ENCODE data around the gene GSTO1.
"Not testable (repeated sequence)": the region's sequence is repeated elsewhere in the genome, so short reads cannot be mapped to it uniquely, and the experiment has no call there.

Gene GSTO1

DNA sequence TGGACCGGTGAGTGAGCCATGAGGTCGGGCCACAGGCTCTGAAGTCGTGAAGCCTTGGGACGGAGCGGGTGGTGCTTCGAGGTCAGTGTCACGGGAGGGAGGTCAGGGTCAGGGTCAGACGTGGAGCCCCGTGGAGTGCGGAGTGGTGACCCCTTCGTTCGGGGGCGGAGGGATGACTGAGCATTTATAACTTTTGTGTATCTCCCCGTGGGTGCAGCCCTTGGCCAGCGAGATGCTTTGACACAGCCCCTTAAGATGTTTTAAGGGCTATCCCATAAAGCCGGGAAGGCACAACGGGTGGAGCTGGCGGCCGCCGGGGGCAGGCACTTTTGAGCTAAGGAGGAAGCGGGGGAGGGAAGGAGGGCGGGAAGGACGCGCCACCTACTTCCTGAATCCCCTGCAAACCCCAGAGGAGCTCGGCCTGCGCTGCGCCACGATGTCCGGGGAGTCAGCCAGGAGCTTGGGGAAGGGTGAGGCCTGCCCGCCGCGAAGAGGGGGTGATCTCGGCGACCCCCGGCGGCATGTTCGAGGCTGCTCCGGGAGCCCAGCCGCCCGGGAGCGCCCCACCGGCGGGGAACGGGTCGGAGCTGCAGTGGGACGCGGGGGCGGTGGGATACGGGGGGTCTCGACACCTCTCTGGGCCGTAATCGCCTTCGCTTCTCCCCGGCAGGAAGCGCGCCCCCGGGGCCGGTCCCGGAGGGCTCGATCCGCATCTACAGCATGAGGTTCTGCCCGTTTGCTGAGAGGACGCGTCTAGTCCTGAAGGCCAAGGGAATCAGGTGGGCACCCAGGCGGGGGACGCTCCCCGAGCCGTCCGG, at the start of gene GSTO1:
TSS of gene GSTO1 (plus strand) at position 400 of the 818 bp plus-strand sequence. CDS start at position 437, 37 bp downstream.
- DNase-seq = no peak

GRCh38 chr10:104208730-104209129, 46.0 kb upstream of the GSTO1 start:
- DNase-seq = no peak

- no peak for DNase-seq
Observed at GRCh38 chr10:104209575-104210198, 45.0 kb upstream of the GSTO1 start.

GRCh38 chr10:104216631-104217030, 38.1 kb upstream of the GSTO1 start:
- DNase-seq = no peak

- no peak for DNase-seq
Observed at GRCh38 chr10:104218751-104219150, 35.9 kb upstream of the GSTO1 start.

GRCh38 chr10:104220522-104220921, 34.2 kb upstream of the GSTO1 start:
- no peak for DNase-seq

DNA sequence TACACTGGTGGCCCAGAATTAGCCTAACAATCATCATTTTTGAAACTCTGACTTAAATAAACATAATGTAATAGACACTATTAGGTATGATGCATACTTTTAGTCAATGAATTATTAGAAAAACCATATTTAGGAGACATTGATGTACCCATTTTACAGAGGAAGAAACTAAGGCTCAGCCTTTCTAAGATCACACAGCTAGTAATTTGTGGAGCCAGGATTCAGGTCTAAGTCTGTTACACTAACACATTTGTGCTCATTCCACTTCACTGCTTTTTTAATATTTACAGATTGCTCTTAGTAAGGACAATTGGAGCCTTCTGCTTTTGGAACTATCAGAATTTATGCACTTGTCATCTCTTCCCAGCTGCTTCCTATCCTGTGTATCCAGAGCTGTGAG, 31.4 kb upstream of the GSTO1 start:
- DNase-seq = no peak

DNA sequence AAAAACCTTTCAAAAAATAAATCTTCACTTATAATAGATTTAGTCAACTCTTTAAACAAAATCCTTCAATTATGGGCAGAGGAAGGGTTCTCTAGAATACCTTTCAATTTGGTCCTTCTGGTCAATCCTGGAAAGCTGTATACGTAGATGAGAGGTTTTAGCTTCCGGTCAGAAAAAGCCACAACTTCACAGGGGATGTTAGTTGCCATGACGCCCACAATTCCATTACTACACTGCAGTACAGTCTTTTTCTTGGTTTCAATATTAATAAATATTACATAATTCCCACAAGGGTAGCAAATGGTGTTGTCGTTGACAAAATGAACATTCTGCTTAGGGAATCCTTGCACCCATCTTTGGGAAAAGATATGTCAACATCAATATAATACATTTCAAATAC, 24.2 kb upstream of the GSTO1 start:
- no peak for DNase-seq

- DNase-seq = peak; percentile 86
Observed at GRCh38 chr10:104231784-104232612, 22.7 kb upstream of the GSTO1 start, which contains the start of gene CFAP43. TSS of gene CFAP43 (minus strand) at chr10:104232364. CDS start at chr10:104232246, 118 bp downstream.

GRCh38 chr10:104232613-104233102, 22.0 kb upstream of the GSTO1 start:
- DNase-seq = no peak

GRCh38 chr10:104233817-104234216, 20.9 kb upstream of the GSTO1 start:
- DNase-seq = no peak

- DNase-seq = no peak
Observed at GRCh38 chr10:104234934-104235333, 19.8 kb upstream of the GSTO1 start.

DNA sequence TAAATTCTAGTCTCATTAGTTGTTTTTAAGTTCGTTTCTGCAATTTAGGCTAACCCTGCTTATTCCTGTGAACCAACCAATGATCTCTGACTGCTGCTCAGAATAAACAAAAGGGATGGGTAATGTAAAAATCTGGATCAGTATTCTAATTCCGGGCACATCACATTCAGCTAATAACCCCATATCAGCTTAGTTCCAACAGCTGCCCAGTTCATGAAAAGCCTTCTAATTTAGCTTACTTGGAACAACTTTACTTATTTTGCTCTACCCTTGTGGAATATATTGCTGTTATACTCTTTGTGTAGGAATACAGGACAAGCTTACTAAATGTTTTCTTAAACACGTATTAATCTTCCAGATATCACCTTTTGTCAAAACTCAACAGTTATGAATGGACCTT, 18.9 kb upstream of the GSTO1 start:
- no peak for DNase-seq

- no peak for DNase-seq
Observed at GRCh38 chr10:104240078-104240477, 14.6 kb upstream of the GSTO1 start.

- no peak for DNase-seq
Observed at GRCh38 chr10:104242545-104242944, 12.1 kb upstream of the GSTO1 start.

DNA sequence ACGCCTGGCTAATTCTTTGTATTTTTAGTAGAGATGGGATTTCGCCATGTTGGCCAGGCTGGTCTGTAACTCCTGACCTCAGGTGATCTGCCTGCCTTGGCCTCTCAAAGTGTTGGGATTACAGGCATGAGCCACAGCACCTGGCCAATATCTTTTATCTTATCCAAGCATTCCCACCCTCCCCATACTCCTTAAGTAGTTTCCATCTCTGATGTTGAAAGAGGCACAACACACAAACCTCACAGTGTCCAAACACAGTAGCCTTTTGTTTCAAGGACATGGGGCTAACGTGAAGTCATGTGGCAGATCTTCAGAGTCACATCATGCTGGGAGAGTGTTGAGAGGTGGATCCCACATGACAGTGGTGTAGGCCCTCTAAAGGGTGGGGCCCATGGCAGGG, 11.7 kb upstream of the GSTO1 start:
- DNase-seq = not testable (repeated sequence)

DNA sequence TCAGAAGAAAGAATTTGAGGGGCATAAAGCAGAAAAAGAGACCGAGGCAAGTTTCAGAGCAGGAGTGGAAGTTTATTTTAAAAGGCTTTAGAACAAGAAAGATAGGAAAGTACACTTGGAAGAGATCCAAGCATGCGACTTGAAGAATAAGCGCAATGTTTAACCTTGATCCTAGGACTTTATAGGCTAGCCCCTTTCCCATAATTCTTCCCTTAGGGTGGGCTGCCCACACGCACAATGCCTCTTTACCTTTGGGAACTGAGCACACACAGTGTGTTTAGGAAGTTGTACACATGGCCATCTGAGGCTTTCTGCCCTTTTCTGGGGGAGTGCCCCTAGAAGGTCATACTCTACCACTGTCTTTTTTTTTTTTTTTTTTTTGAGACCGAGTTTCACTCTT, 11.2 kb upstream of the GSTO1 start:
- DNase-seq = no peak

GRCh38 chr10:104245066-104245632, 9.5 kb upstream of the GSTO1 start:
- no peak for DNase-seq

DNA sequence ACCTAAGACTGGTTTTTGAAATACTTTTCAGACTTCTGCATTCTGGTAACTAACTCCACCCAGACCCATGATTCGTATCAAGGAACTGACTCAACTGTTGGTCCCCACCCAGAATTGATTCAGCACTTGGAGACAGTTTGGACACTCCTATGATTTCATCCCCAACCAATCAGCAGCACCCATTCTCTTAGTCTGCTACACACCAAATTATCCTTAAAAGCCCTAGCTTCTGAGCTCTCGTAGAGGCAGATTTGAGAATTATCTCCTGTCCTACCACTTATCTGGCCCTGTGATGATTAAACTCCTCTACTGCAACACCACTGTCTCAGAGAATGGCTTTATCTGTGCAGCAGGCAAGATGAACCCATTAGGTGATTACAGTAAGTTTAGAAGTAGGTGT, 7.7 kb upstream of the GSTO1 start:
- no peak for DNase-seq

DNA sequence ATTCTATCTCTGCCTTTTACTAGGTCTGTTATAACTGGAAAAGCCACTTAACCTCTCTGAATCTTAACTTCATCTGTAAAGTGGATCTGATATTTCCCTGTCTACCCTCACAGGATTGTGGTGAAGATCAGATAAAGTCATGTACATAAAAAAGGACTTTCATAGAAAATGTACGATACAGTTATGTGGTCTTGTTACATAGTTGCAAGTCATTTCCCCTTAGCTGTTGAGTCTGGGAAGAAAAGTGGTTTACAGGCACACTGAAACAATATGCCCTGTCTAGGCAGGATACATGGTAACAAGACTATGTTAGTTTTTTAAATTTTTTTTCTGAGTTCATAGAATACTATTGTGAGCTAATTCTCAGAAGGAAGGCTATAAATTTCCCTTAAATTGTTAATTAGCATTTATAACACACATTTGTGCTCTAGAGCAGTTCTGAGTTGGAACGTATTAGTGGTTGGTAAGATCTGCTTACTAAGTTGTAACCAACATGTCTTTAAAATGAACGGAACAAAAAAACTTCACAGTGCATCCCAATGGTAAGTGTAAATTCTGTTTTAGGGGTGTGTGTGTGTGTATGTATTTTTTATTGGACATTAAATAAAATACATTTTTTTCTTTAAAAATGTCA, 7.1 kb upstream of the GSTO1 start:
- DNase-seq = no peak

DNA sequence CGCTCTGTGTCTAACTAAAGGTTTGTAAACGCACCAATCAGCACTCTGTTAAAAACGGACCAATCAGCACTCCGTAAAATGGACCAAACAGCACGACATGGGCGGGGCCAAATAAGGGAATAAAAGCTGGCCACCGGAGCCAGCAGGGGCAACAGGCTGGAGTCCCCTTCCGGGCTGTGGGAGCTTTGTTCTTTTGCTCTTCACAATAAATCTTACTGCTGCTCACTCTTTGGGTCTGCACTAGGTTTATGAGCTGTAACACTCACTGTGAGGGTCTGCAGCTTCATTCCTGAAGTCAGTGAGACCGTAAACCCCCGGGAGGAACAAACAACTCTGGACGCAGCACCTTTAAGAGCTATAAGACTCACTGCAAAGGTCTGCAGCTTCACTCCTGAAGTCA, 5.8 kb upstream of the GSTO1 start:
- not testable (repeated sequence) for DNase-seq

DNA sequence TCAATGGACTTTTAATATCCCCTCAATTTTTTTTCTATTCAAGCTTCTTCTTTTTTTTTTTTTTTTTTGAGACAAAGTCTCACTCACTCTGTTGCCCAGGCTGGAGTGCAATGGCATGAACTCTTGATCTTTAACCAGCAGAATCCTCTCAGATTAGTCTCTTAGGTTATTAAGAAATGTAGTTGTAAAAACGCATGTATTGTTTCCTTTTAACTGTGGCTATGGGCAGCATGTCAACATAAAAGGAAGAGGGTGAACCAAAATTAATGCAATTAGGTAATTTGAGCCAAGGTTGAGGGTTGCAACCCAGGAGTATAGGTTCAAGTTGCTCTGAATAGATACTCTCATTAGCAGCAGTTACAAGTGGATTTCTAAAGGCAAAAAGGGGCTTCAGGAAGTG, 4.3 kb upstream of the GSTO1 start:
- DNase-seq = no peak
